ENCODE measurements around the gene ATAD1. TPM values are rescaled to one million over a fixed set of nuclear protein-coding genes. Genes with fewer than 3 reads are reported as not detected.

ATAD1 gene
- total and polyA plus RNA-seq, 8 donors: 3.6 to 23.4 (median 16.0) TPM

Other genes starting within 250 kb of the ATAD1 start
- 10 to 100 TPM; 29.4 to 54.7 (median 39.9) TPM for gene PAPSS2, start 158.3 kb downstream of the ATAD1 start, total RNA-seq
- gene PAPSS2, start 158.3 kb downstream of the ATAD1 start, polyA plus RNA-seq: 10 to 100 TPM in 1 of 2 donors, 1 to 10 TPM in 1; 10.0 to 49.5 TPM
- under 1 TPM; 0.09 to 0.35 (median 0.26) TPM for gene KLLN, start 45.3 kb upstream of the ATAD1 start, total RNA-seq
- under 1 TPM; 0.23 TPM for gene KLLN, start 45.3 kb upstream of the ATAD1 start, polyA plus RNA-seq
- gene PTEN, start 45.4 kb upstream of the ATAD1 start, total RNA-seq: 10 to 100 TPM; 30.6 to 64.1 (median 46.0) TPM
- gene PTEN, start 45.4 kb upstream of the ATAD1 start, polyA plus RNA-seq: 10 to 100 TPM; 19.2 to 19.3 TPM